ENCODE data around the gene ADK. TPM values are rescaled to one million over a fixed set of nuclear protein-coding genes. Genes with fewer than 3 reads are reported as not detected.

The ADK gene
- polyA plus RNA-seq, 1 donor from 2014 or later, result 196 TPM

- Mint-ChIP-seq H3K9me3 (peaks cover 4 to 11% (median 7%) of the 10 kb centered on the region in 3 donors), H3K4me3 (no peak overlapping the region), H3K36me3 (peaks cover 28% of the 10 kb centered on the region), H3K27ac (no peak overlapping the region), H3K27me3 (no peaks in the 10 kb centered on the region), H3K4me1 (peaks cover 0 to 6% (median 0%) of the 10 kb centered on the region in 3 donors)
Observed at GRCh38 chr10:74634995-74635536, 484.0 kb downstream of the ADK start.

- Mint-ChIP-seq H3K27me3 (no peaks in the 10 kb centered on the region), H3K36me3 (peaks cover 26% of the 10 kb centered on the region), H3K9me3 (peaks cover 4 to 11% (median 7%) of the 10 kb centered on the region in 3 donors), H3K4me3 (no peak overlapping the region), H3K4me1 (peaks cover 0 to 12% (median 0%) of the 10 kb centered on the region in 3 donors), H3K27ac (no peak overlapping the region)
Observed at GRCh38 chr10:74635655-74636054, 484.6 kb downstream of the ADK start.

- Mint-ChIP-seq H3K4me1 (peaks cover 0 to 9% (median 0%) of the 10 kb centered on the region in 3 donors), H3K36me3 (peaks cover 19% of the 10 kb centered on the region), H3K9me3 (peaks cover 1 to 7% (median 7%) of the 10 kb centered on the region in 3 donors), H3K27ac (peak overlapping the region in 1 of 3 donors; percentile 28), H3K27me3 (no peaks in the 10 kb centered on the region), H3K4me3 (no peak overlapping the region)
Observed at GRCh38 chr10:74637685-74638084, 486.7 kb downstream of the ADK start.

GRCh38 chr10:74640134-74640921, 489.3 kb downstream of the ADK start:
- Mint-ChIP-seq H3K27me3 (no peaks in the 10 kb centered on the region), H3K36me3 (peaks cover 14% of the 10 kb centered on the region), H3K4me3 (peak overlapping the region in 1 of 4 donors; percentile 50), H3K9me3 (peaks cover 0 to 3% (median 0%) of the 10 kb centered on the region in 3 donors), H3K4me1 (peaks cover 0 to 9% (median 0%) of the 10 kb centered on the region in 3 donors), H3K27ac (no peak overlapping the region)

- no peak overlapping the region for H3K27ac Mint-ChIP-seq
- H3K36me3 Mint-ChIP-seq, result peaks cover 12% of the 10 kb centered on the region
- no peak overlapping the region for H3K4me3 Mint-ChIP-seq
- no peaks in the 10 kb centered on the region for H3K27me3 Mint-ChIP-seq
- H3K4me1 Mint-ChIP-seq, result peaks cover 0 to 9% (median 0%) of the 10 kb centered on the region in 3 donors
- H3K9me3 Mint-ChIP-seq, result peaks cover 0 to 3% (median 0%) of the 10 kb centered on the region in 3 donors
Observed at GRCh38 chr10:74641659-74642058, 490.6 kb downstream of the ADK start.

- H3K4me1 Mint-ChIP-seq, result peaks cover 0 to 9% (median 0%) of the 10 kb centered on the region in 3 donors
- peaks cover 11% of the 10 kb centered on the region for H3K36me3 Mint-ChIP-seq
- peaks cover 0 to 3% (median 0%) of the 10 kb centered on the region in 3 donors for H3K9me3 Mint-ChIP-seq
- H3K27me3 Mint-ChIP-seq, result no peaks in the 10 kb centered on the region
- no peak overlapping the region for H3K4me3 Mint-ChIP-seq
- H3K27ac Mint-ChIP-seq, result no peak overlapping the region
Observed at GRCh38 chr10:74642901-74643595, 492.0 kb downstream of the ADK start.

- peaks cover 0 to 3% (median 0%) of the 10 kb centered on the region in 3 donors for H3K9me3 Mint-ChIP-seq
- peaks cover 0 to 9% (median 0%) of the 10 kb centered on the region in 3 donors for H3K4me1 Mint-ChIP-seq
- H3K36me3 Mint-ChIP-seq, result peaks cover 8% of the 10 kb centered on the region
- no peak overlapping the region for H3K4me3 Mint-ChIP-seq
- H3K27me3 Mint-ChIP-seq, result no peaks in the 10 kb centered on the region
- H3K27ac Mint-ChIP-seq, result no peak overlapping the region
Observed at GRCh38 chr10:74643596-74643975, 492.6 kb downstream of the ADK start.

- Mint-ChIP-seq H3K27me3 (no peaks in the 10 kb centered on the region), H3K4me1 (peaks cover 0 to 12% (median 0%) of the 10 kb centered on the region in 3 donors), H3K4me3 (no peak overlapping the region), H3K27ac (no peak overlapping the region), H3K36me3 (peaks cover 5% of the 10 kb centered on the region), H3K9me3 (peaks cover 0 to 3% (median 0%) of the 10 kb centered on the region in 3 donors)
Observed at GRCh38 chr10:74644738-74645137, 493.7 kb downstream of the ADK start.

- H3K27me3 Mint-ChIP-seq, result no peaks in the 10 kb centered on the region
- peaks cover 0 to 4% (median 0%) of the 10 kb centered on the region in 3 donors for H3K4me1 Mint-ChIP-seq
- peaks cover 0 to 3% (median 0%) of the 10 kb centered on the region in 3 donors for H3K9me3 Mint-ChIP-seq
- no peak overlapping the region for H3K4me3 Mint-ChIP-seq
- H3K36me3 Mint-ChIP-seq, result peaks cover 8% of the 10 kb centered on the region
- no peak overlapping the region for H3K27ac Mint-ChIP-seq
Observed at GRCh38 chr10:74645692-74646091, 494.7 kb downstream of the ADK start.

GRCh38 chr10:74650613-74651012, 499.6 kb downstream of the ADK start:
- Mint-ChIP-seq H3K27ac (no peak overlapping the region), H3K4me1 (peaks cover 0 to 3% (median 1%) of the 10 kb centered on the region in 3 donors), H3K36me3 (peaks cover 11% of the 10 kb centered on the region), H3K27me3 (no peaks in the 10 kb centered on the region), H3K4me3 (no peak overlapping the region), H3K9me3 (no peaks in the 10 kb centered on the region)

GRCh38 chr10:74651565-74651964, 500.5 kb downstream of the ADK start:
- Mint-ChIP-seq H3K27ac (peak overlapping the region in 1 of 3 donors; percentile 35), H3K27me3 (no peaks in the 10 kb centered on the region), H3K4me1 (peaks cover 0 to 3% (median 1%) of the 10 kb centered on the region in 3 donors), H3K9me3 (no peaks in the 10 kb centered on the region), H3K4me3 (no peak overlapping the region), H3K36me3 (peaks cover 11% of the 10 kb centered on the region)

GRCh38 chr10:74652664-74653063, 501.6 kb downstream of the ADK start:
- H3K27ac Mint-ChIP-seq, result no peak overlapping the region
- H3K27me3 Mint-ChIP-seq, result no peaks in the 10 kb centered on the region
- peaks cover 11% of the 10 kb centered on the region for H3K36me3 Mint-ChIP-seq
- H3K4me1 Mint-ChIP-seq, result peaks cover 0 to 3% (median 1%) of the 10 kb centered on the region in 3 donors
- no peak overlapping the region for H3K4me3 Mint-ChIP-seq
- H3K9me3 Mint-ChIP-seq, result no peaks in the 10 kb centered on the region

- H3K27me3 Mint-ChIP-seq, result no peaks in the 10 kb centered on the region
- peak overlapping the region in 1 of 3 donors; percentile 17 for H3K27ac Mint-ChIP-seq
- no peak overlapping the region for H3K4me3 Mint-ChIP-seq
- no peaks in the 10 kb centered on the region for H3K9me3 Mint-ChIP-seq
- H3K4me1 Mint-ChIP-seq, result peaks cover 5 to 14% (median 10%) of the 10 kb centered on the region in 3 donors
- peaks cover 7% of the 10 kb centered on the region for H3K36me3 Mint-ChIP-seq
Observed at GRCh38 chr10:74658511-74658910, 507.5 kb downstream of the ADK start.

- peaks cover 2% of the 10 kb centered on the region for H3K36me3 Mint-ChIP-seq
- H3K27ac Mint-ChIP-seq, result peak overlapping the region in 1 of 3 donors; percentile 76
- peaks cover 5 to 14% (median 10%) of the 10 kb centered on the region in 3 donors for H3K4me1 Mint-ChIP-seq
- no peaks in the 10 kb centered on the region for H3K9me3 Mint-ChIP-seq
- H3K4me3 Mint-ChIP-seq, result peak overlapping the region in 2 of 4 donors; percentile 23 to 69
- no peaks in the 10 kb centered on the region for H3K27me3 Mint-ChIP-seq
Observed at GRCh38 chr10:74662635-74663034, 511.6 kb downstream of the ADK start.

- Mint-ChIP-seq H3K4me3 (no peak overlapping the region), H3K27ac (no peak overlapping the region), H3K27me3 (no peaks in the 10 kb centered on the region), H3K36me3 (peaks cover 30% of the 10 kb centered on the region), H3K4me1 (peaks cover 0 to 3% (median 3%) of the 10 kb centered on the region in 3 donors), H3K9me3 (peaks cover 0 to 12% (median 10%) of the 10 kb centered on the region in 3 donors)
Observed at GRCh38 chr10:74669210-74669609, 518.2 kb downstream of the ADK start.

All from IgD-negative memory B cell (primary cell).